ENCODE results near the gene RHBDF2.

GRCh38 chr17:76426853-76427252 lies 74.4 kb downstream of the RHBDF2 start:
- TF ChIP-seq CTCF (conservative IDR thresholded peaks at IDR 0.05 in 1 of 2, IDR thresholded peaks at IDR 0.05 in 1 of 2; ENCODE audit: extremely low read depth in 1 of 2, insufficient read depth in 1 of 2, low read depth in 1 of 2, low read length in 2 of 2), result no peak
- TF ChIP-seq EZH2 (IDR thresholded peaks at IDR 0.05; ENCODE audit: borderline replicate concordance, low read length), result no peak

All from mammary epithelial cell (primary cell).